T-helper 2 cell (primary cell): ENCODE data around the gene MYOM1.

ENCODE experiments used
- DNase-seq, 5 experiments: peaks; one replicate each; pipeline versions ENCODE4 v3.0.0 to v3.0.0-alpha.2; 2012 to 2022

MYOM1 gene

GRCh38 chr18:3114451-3114850 lies 105.3 kb downstream of the MYOM1 start:
- DNase-seq, result no peak

GRCh38 chr18:3114026-3114425 lies 105.7 kb downstream of the MYOM1 start:
- DNase-seq, result no peak

GRCh38 chr18:3111523-3112240 lies 108.1 kb downstream of the MYOM1 start:
- no peak for DNase-seq

- DNase-seq, result no peak
Measured at GRCh38 chr18:3110034-3110752, 109.6 kb downstream of the MYOM1 start.

- DNase-seq, result no peak
Measured at GRCh38 chr18:3107740-3108151, 112.0 kb downstream of the MYOM1 start.

DNA sequence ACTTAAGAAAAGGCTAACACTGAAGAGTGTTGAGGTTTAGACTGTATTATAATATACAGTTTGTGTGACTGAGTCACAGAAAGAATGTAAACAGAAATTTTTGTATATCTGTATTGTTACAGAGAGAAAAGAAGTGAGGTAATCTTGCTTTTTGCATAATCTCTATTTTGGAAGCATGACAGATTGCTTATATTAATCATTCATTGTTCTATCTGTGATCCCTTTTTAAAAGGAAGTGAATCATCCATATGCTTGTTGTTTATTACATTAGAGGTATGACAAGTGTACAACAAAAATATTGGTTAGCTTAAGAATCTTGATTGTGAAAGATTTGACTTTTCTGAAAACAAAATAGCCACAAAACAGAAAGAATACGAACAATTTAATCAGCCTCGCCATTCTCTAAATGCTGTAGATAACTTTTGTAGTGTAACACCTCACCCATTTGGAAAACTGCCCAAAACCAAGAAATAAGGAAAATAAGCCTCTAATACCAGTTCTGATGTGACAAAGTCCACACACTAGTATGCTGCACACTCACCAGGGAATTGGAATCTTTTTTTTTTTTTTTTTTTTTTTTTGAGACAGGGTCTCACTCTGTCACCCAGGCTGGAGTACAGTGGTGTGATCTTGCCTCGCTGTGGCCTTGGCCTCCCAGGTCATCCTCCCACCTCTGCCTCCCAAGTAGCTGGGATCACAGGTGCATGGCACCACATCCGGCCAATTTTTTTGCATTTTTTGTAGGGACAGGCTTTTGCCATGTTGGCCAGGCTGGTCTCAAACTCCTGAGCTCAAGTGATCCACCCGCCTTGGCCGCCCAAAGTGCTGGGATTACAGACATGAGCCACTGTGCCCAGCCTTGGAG lies 115.3 kb downstream of the MYOM1 start:
- DNase-seq, result no peak

GRCh38 chr18:3103576-3103975 lies 116.2 kb downstream of the MYOM1 start:
- no peak for DNase-seq

GRCh38 chr18:3102983-3103382 lies 116.8 kb downstream of the MYOM1 start:
- DNase-seq, result no peak

DNA sequence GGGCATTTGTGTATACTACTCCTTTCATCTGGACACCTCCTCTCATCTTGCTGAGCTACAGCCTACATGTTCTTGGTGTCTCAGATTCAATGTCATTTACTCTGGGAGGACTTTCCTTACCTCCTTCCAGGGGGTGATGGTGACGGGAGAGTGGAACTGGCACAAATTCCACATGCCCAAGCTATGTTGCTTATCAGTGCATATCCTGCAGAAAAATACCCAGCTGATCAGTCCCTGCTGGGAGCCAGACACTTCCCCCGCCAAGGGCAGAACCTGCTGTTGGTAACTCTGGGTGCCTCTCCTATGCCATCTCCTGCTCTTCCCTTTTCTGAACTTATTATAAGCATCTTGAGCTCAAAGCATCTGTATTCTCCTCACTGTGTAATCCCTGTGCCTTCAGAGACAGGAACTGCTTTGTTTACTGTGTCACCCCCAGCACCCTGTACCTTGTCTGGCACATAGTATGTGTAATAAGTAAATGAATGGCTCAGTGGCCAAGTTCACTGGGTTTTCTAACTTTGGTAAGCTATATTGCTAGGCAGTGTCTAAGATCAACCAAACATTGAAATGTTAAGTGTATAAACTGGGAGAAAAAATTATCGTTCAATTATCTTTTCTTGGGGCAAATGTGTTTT lies 119.2 kb downstream of the MYOM1 start:
- DNase-seq, result no peak

- DNase-seq, result no peak
Measured at GRCh38 chr18:3099327-3099726, 120.4 kb downstream of the MYOM1 start.

- DNase-seq, result peak in 2 of 5 experiments; percentile 67 to 76
Measured at GRCh38 chr18:3097082-3097481, 122.7 kb downstream of the MYOM1 start.

- DNase-seq, result no peak
Measured at GRCh38 chr18:3095921-3096320, 123.8 kb downstream of the MYOM1 start.

DNA sequence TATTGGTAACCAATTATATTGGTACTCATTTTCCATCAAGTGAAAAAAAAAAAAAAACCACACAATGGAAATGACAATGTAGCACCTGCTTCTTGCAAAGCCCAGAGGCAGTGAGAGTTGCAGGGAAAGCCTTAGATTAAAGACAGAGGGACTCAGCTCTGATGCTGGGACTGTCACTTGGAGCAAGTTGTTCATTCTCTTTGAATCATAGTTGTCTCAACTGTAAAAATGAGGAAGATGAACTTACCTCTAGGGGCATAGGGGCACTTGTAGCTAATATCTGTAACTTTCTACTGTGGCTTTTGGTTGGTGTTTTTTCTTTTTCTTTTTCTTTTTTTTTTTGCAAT lies 125.5 kb downstream of the MYOM1 start:
- DNase-seq, result no peak

DNA sequence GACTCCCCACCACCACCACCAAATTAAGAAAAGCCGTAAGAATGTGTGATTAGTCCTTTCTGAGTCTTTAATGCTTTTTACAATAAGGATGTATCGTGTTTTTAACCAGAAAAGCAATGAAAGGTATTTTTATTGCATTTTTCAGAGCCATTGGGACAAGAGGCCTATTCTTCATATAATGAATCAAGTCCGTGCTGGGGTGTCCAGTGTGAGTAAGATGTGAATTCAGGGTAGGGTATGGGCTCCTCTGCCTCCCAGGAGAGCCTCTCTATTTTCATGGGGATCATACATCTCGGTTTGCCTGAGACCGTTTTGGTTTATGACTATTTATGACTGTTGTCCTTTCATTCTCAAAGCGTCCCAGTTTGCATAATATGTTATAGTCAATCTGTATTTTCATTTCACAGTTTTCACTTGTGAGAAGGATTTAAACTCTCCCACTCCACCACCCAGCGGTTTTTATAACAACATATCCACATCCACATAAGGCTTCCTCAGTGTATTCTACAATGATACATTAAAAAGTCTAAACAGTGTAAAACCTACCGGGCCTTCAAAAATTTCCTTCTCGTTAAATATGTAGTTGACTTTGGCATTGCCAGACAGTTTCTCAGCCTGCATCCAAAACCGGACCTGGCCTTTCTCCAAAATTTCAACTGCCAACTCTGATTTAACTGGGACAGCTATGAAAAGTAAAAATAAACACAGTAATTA lies 126.0 kb downstream of the MYOM1 start:
- no peak for DNase-seq

DNA sequence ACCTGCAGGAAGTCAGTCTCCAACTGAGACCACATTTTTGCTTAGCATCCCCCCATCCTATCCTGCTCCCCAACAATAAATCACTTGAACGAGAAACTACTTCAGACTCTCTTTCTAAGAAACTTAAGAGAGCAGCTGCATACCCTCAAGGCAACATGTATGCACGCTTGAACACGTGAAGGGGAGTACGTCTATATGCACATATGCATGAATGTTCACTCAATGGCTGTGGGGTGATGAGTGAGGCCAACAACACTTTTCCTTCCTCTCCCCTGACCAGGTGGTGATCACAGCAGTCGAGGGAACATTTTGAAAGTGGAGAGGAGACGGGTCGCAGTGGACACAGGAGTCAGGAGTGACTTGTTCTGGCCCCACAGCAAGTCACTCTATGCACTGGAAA lies 127.0 kb downstream of the MYOM1 start:
- DNase-seq, result no peak

GRCh38 chr18:3089579-3089978 lies 130.2 kb downstream of the MYOM1 start:
- DNase-seq, result no peak

- DNase-seq, result no peak
Measured at GRCh38 chr18:3088449-3088848, 131.3 kb downstream of the MYOM1 start.

DNA sequence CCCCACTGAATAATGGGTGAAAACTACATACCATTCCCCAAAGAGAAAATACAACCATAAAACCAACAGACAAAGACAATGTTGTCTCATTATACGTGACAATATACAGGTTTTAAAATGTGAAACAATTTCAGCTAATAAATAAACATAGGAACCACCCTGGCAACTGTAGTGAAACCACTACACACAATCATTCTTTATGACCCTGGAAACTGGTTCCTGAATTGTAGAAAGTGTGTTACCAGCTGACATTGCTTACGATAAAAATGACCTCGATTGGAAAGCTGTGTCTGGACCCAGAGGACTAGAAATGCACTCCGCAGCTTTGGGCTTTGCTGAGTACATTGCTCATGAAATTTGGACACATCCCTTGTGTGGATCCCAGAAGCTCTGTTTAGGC lies 132.9 kb downstream of the MYOM1 start:
- no peak for DNase-seq

- DNase-seq, result peak in 1 of 5 experiments; percentile 29
Measured at GRCh38 chr18:3085612-3086011, 134.2 kb downstream of the MYOM1 start.

DNA sequence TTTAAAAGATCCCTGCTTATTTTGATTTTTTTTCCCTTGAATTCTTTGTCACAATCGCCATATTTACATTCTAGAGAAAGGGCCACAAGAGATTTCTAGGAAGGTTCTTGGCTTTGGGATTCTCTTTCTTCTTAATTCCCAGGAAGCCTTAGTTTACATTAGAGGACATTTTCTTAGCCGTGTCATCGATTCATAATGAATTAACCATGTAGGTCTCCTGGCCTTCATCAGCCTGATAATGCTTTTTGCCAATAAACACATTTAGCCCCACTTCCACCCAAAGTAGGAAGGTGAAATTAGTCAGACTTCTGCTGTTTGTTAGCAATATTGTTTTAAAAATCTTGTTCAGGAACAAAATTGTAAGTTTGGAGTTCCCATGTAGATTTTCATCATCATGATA lies 135.6 kb downstream of the MYOM1 start:
- DNase-seq, result no peak

DNA sequence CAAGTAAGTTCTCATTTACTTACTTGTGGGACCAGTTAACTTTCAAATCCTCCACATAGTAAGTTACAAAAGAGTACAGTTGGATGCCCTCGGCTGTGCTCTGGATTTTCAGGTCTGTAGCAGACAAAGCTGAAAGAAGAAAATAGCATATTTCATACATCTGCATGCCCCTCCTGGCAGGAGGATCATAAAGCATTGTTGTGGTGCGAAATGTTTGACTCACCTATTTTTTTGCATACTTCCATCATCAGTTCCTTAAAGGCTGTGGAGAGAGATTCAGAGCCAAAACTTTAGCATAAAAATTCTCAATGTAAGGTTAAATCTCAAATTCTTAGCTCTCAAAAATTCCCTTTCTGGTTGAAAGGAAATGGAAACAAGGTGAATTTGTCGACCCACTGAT lies 136.0 kb downstream of the MYOM1 start:
- DNase-seq, result no peak

- DNase-seq, result no peak
Measured at GRCh38 chr18:3081584-3081991, 138.2 kb downstream of the MYOM1 start.
